IMR-90 (cell line): ENCODE data around the gene ARHGAP28. TPM values are rescaled to one million over a fixed set of nuclear protein-coding genes. Genes with fewer than 3 reads are reported as not detected.

Experiments
- ATAC-seq: fragments of 200-7000 bp; cut with Tn5 transposase; 2 replicates; pipeline ENCODE4 v1.9.1; 2020; ENCODE audit warnings: low read depth, mild to moderate bottlenecking, moderate library complexity
- BruUV-seq: library from RNA; stranded (reverse); fragments of 400-500 nt; replicated peaks from 2 replicates; lab custom pipeline; 2021; lab: Mats Ljungman, UMichigan
- CTCF ChIA-PET: fragments of 300-600 bp; formaldehyde crosslinking; extraction: SDS; loops from one replicate; lab custom pipeline; 2021; ENCODE audit warnings: antibody characterized with exemption; lab: Yijun Ruan, JAX
- POLR2A ChIA-PET: fragments of 300-600 bp; sonication (Branson Sonifier 250); formaldehyde crosslinking; loops from one replicate; lab custom pipeline; 2022; ENCODE audit warnings: antibody characterized with exemption; ENCODE audit not compliant: unreplicated experiment; lab: Charles Lee
- DNase-seq: peaks from one replicate; pipeline ENCODE4 v3.0.0; 2013
- H2AFZ ChIP-seq: replicated peaks from 2 replicates; pipeline ENCODE3; 2013; ENCODE audit warnings: low read length, mild to moderate bottlenecking; ENCODE audit not compliant: poor library complexity
- H2AK5ac ChIP-seq: 2 replicates; pipeline ENCODE4 v1.6.1; 2013; ENCODE audit warnings: low read depth, low read length, inconsistent platforms
- H2AK9ac ChIP-seq: replicated peaks from 2 replicates; pipeline ENCODE3; 2013; ENCODE audit warnings: mild to moderate bottlenecking, low read depth, low read length, moderate library complexity; ENCODE audit not compliant: poor library complexity
- H2BK120ac ChIP-seq: 2 replicates; pipeline ENCODE4 v1.6.1; 2013; ENCODE audit warnings: low read depth, low read length, inconsistent platforms
- H2BK15ac ChIP-seq: 3 replicates; pipeline ENCODE4 v1.6.1; 2013; ENCODE audit warnings: low read depth, low read length, inconsistent platforms
- H2BK20ac ChIP-seq: 2 replicates; pipeline ENCODE4 v1.6.1; 2013; ENCODE audit warnings: low read depth, mild to moderate bottlenecking, inconsistent platforms, low read length, moderate library complexity
- H2BK5ac ChIP-seq: 2 replicates; pipeline ENCODE4 v1.6.1; 2013; ENCODE audit warnings: mild to moderate bottlenecking, low read depth, low read length, inconsistent platforms; ENCODE audit not compliant: poor library complexity, severe bottlenecking
- H3K14ac ChIP-seq: replicated peaks from 2 replicates; pipeline ENCODE4 v1.6.1; 2013; ENCODE audit warnings: low read depth, low read length, inconsistent platforms
- H3K18ac ChIP-seq: 2 replicates; pipeline ENCODE4 v1.6.1; 2013; ENCODE audit warnings: low read depth, low read length, control low read depth
- H3K23ac ChIP-seq: 2 replicates; pipeline ENCODE4 v1.6.1; 2013; ENCODE audit warnings: low read depth, low read length, inconsistent platforms
- H3K27ac ChIP-seq: 2 replicates; pipeline ENCODE4 v1.5.1; 2013; ENCODE audit warnings: mild to moderate bottlenecking, control low read depth, low read length; ENCODE audit not compliant: insufficient read depth
- H3K27me3 ChIP-seq: 2 replicates; pipeline ENCODE4 v1.6.1; 2013; ENCODE audit warnings: low read length; ENCODE audit not compliant: control insufficient read depth, insufficient read depth
- H3K36me3 ChIP-seq: 2 replicates; pipeline ENCODE4 v1.6.1; 2013; ENCODE audit warnings: low read length, mixed read lengths; ENCODE audit not compliant: control insufficient read depth, insufficient read depth
- H3K4ac ChIP-seq: 2 replicates; pipeline ENCODE4 v1.6.1; 2013; ENCODE audit warnings: low read depth, low read length, inconsistent platforms
- H3K4me1 ChIP-seq: 2 replicates; pipeline ENCODE4 v1.6.1; 2013; ENCODE audit warnings: low read length, mixed read lengths; ENCODE audit not compliant: control insufficient read depth, insufficient read depth
- H3K4me2 ChIP-seq: 2 replicates; pipeline ENCODE4 v1.6.1; 2013; ENCODE audit warnings: low read depth, mild to moderate bottlenecking, control low read depth, low read length, moderate library complexity
- H3K4me3 ChIP-seq: 2 replicates; pipeline ENCODE4 v1.5.1; 2013; ENCODE audit warnings: low read depth, mild to moderate bottlenecking, control low read depth, low read length, moderate library complexity; ENCODE audit not compliant: insufficient read depth
- H3K56ac ChIP-seq: 2 replicates; pipeline ENCODE4 v1.6.1; 2013; ENCODE audit warnings: low read length, inconsistent platforms; ENCODE audit not compliant: insufficient read depth; ENCODE audit errors: extremely low read depth
- H3K79me1 ChIP-seq, 2 experiments: 2 replicates each; pipeline ENCODE4 v1.6.1; 2013; ENCODE audit warnings: low read length in 2 of 2, inconsistent platforms in 1 of 2, low read depth in 1 of 2
- H3K9ac ChIP-seq: 2 replicates; pipeline ENCODE4 v1.6.1; 2013; ENCODE audit warnings: low read depth, low read length, control low read depth
- H3K9me1 ChIP-seq: 2 replicates; pipeline ENCODE4 v1.6.1; 2013; ENCODE audit warnings: low read length, inconsistent platforms; ENCODE audit not compliant: insufficient read depth
- H3K9me3 ChIP-seq: 2 replicates; pipeline ENCODE4 v1.6.1; 2013; ENCODE audit warnings: low read length; ENCODE audit not compliant: control insufficient read depth, insufficient read depth
- H4K20me1 ChIP-seq: 2 replicates; pipeline ENCODE4 v1.6.1; 2013; ENCODE audit warnings: low read length, inconsistent platforms; ENCODE audit not compliant: insufficient read depth
- H4K5ac ChIP-seq: 2 replicates; pipeline ENCODE4 v1.6.1; 2013; ENCODE audit warnings: mild to moderate bottlenecking, low read depth, low read length, control low read depth
- H4K8ac ChIP-seq, 2 experiments: 2 replicates each; pipeline ENCODE4 v1.6.1; 2013; ENCODE audit warnings: low read depth in 2 of 2, low read length in 2 of 2, control low read depth in 1 of 2, inconsistent platforms in 1 of 2
- H4K91ac ChIP-seq: 2 replicates; pipeline ENCODE4 v1.6.1; 2013; ENCODE audit warnings: low read depth, low read length, inconsistent platforms; ENCODE audit not compliant: insufficient read depth
- BHLHE40 ChIP-seq: fragments of 150-350 bp; IDR thresholded peaks from 2 replicates; pipeline ENCODE4 v1.6.1; 2016; ENCODE audit warnings: mild to moderate bottlenecking, low read depth, low read length
- CEBPB ChIP-seq: IDR thresholded peaks from 2 replicates; pipeline ENCODE4 v1.6.1; 2012; ENCODE audit warnings: low read depth, low read length, improper control_type of control experiment
- CHD1 ChIP-seq: IDR thresholded peaks from 2 replicates; pipeline ENCODE4 v1.6.1; 2012; ENCODE audit warnings: low read depth, low read length, improper control_type of control experiment
- CTCF ChIP-seq: conservative IDR thresholded peaks from 2 replicates; pipeline ENCODE4 v1.5.1; 2012; ENCODE audit warnings: mild to moderate bottlenecking, low read depth, low read length, improper control_type of control experiment
- ELK1 ChIP-seq: fragments of 150-350 bp; IDR thresholded peaks from 2 replicates; pipeline ENCODE4 v1.6.1; 2016; ENCODE audit warnings: low read depth, mild to moderate bottlenecking, low read length, moderate library complexity, borderline replicate concordance
- FOS ChIP-seq: fragments of 150-350 bp; IDR thresholded peaks from 2 replicates; pipeline ENCODE4 v1.6.1; 2016; ENCODE audit warnings: low read depth, low read length
- MAFK ChIP-seq: IDR thresholded peaks from 2 replicates; pipeline ENCODE4 v1.6.1; 2012; ENCODE audit warnings: low read depth, low read length, improper control_type of control experiment
- MAZ ChIP-seq: IDR thresholded peaks from 2 replicates; pipeline ENCODE4 v1.6.1; 2012; ENCODE audit warnings: low read depth, mild to moderate bottlenecking, low read length, improper control_type of control experiment, moderate library complexity, borderline replicate concordance
- MXI1 ChIP-seq: IDR thresholded peaks from 2 replicates; pipeline ENCODE4 v1.6.1; 2012; ENCODE audit warnings: low read depth, mild to moderate bottlenecking, low read length, moderate library complexity, borderline replicate concordance
- NFE2L2 ChIP-seq: fragments of 150-350 bp; IDR thresholded peaks from 2 replicates; pipeline ENCODE4 v1.6.1; 2016; ENCODE audit warnings: low read depth, mild to moderate bottlenecking, low read length
- POLR2A ChIP-seq: IDR thresholded peaks from 2 replicates; pipeline ENCODE4 v1.6.1; 2012; ENCODE audit warnings: mild to moderate bottlenecking, low read depth, low read length
- RAD21 ChIP-seq: IDR thresholded peaks from 2 replicates; pipeline ENCODE4 v1.6.1; 2012; ENCODE audit warnings: low read length, improper control_type of control experiment
- RCOR1 ChIP-seq: IDR thresholded peaks from 2 replicates; pipeline ENCODE4 v1.6.1; 2012; ENCODE audit warnings: mild to moderate bottlenecking, low read length, improper control_type of control experiment; ENCODE audit not compliant: insufficient replicate concordance
- RFX5 ChIP-seq: IDR thresholded peaks from 2 replicates; pipeline ENCODE4 v1.8.0; 2012; ENCODE audit warnings: low read depth, mild to moderate bottlenecking, low read length, moderate library complexity
- SMC3 ChIP-seq: fragments of 150-350 bp; IDR thresholded peaks from 2 replicates; pipeline ENCODE4 v1.6.1; 2016; ENCODE audit warnings: low read depth, mild to moderate bottlenecking, antibody characterized with exemption, low read length, moderate library complexity
- USF2 ChIP-seq: fragments of 150-350 bp; IDR thresholded peaks from 2 replicates; pipeline ENCODE4 v1.6.1; 2017; ENCODE audit warnings: mild to moderate bottlenecking, antibody characterized with exemption, low read length, low read depth
- WGBS, 2 experiments: methylation state at CpG; one replicate each; pipeline versions ENCODE4 v1.1.5 to v1.1.7; 2013; ENCODE audit warnings: missing lambda C conversion rate in 2 of 2; ENCODE audit not compliant: insufficient read length in 1 of 2; ENCODE audit errors: extremely low coverage in 2 of 2; 5-methylcytosine and 5-hydroxymethylcytosine counted together
- dilution Hi-C: fragments of 300-500 bp; cut with HindIII; formaldehyde crosslinking; loops from one replicate; pipeline ENCODE4 v1.14.3; 2018; ENCODE audit warnings: low sequenced_read_pairs; ENCODE audit not compliant: unreplicated experiment
- in situ Hi-C: fragments of 300-500 bp; cut with MboI; formaldehyde crosslinking; loops from 3 replicates; pipeline ENCODE4 v1.14.3; 2019; ENCODE audit warnings: low sequenced_read_pairs, inconsistent platforms, mixed read lengths
- intact Hi-C: fragments of 100-400 bp; cut with micrococcal nuclease; formaldehyde crosslinking; loops from 2 replicates; pipeline ENCODE4 v1.10.0; 2022
- polyA plus RNA-seq, 3 experiments: library from polyadenylated mRNA; depleted of rRNA; stranded (reverse); fragments of >200 nt; gene quantifications; 2 replicates each; pipeline ENCODE4 v1.2.3, GENCODE V29; 2012; ENCODE audit warnings: low replicate concordance in 1 of 3
- total RNA-seq: library from RNA; depleted of rRNA; stranded (reverse); fragments of >200 nt; gene quantifications from 2 replicates; pipeline ENCODE4 v1.2.3, GENCODE V29; 2012

ARHGAP28 gene
- total and polyA plus RNA-seq, 2 of the 4 experiments (the other 2 are of a cell fraction): 1.8 to 3.8 TPM

- no TSS peak for BruUV-seq
- no peak overlapping the region for H3K23ac ChIP-seq
- no peak overlapping the region for H3K4me3 ChIP-seq
- TF ChIP-seq NFE2L2 (no peak), MAFK (no peak), USF2 (no peak), FOS (no peak), SMC3 (no peak), MXI1 (no peak), CTCF (no peak), MAZ (no peak), CHD1 (no peak), RCOR1 (no peak), RFX5 (no peak), CEBPB (no peak), POLR2A (no peak), RAD21 (no peak), ELK1 (no peak), BHLHE40 (no peak)
- no peak overlapping the region for H2BK5ac ChIP-seq
- in situ Hi-C loops (no loop called here), intact Hi-C loops (loop anchor here (1.0 kb wide), 1 partner anchor 8 kb away; no protein-coding TSS in a partner anchor), dilution Hi-C loops (no loop called here)
- no peaks in the 10 kb centered on the region for H3K27me3 ChIP-seq
- DNase-seq (no peak), ATAC-seq (no peak)
- H2AK5ac ChIP-seq: peak overlapping the region; percentile 59; the same call in 1 of the 2 replicates
- ChIA-PET CTCF (no interaction called here), POLR2A (no interaction called here)
- H4K8ac ChIP-seq: peak overlapping the region; percentile 28 to 46; a peak in 1 of 4 replicates
- peak overlapping the region; percentile 16 for H2BK20ac ChIP-seq
- H2BK15ac ChIP-seq: peak overlapping the region; percentile 55; the same call in 2 of the 3 replicates
- no peaks in the 10 kb centered on the region for H3K9me3 ChIP-seq
- peaks cover 11% of the 10 kb centered on the region for H3K9me1 ChIP-seq
- no peak overlapping the region for H2AK9ac ChIP-seq
- peak overlapping the region; percentile 42; the same call in 1 of the 2 replicates for H3K27ac ChIP-seq
- peak overlapping the region; percentile 34; the same call in 1 of the 2 replicates for H3K14ac ChIP-seq
- H3K18ac ChIP-seq: peak overlapping the region; percentile 88
- peak overlapping the region; percentile 47; the same call in 1 of the 2 replicates for H3K4ac ChIP-seq
- no peak overlapping the region for H3K56ac ChIP-seq
- H3K4me1 ChIP-seq: peaks cover 24% of the 10 kb centered on the region
- H3K79me1 ChIP-seq: no peaks in the 10 kb centered on the region
- H4K20me1 ChIP-seq: no peaks in the 10 kb centered on the region
- H3K36me3 ChIP-seq: peaks cover 6% of the 10 kb centered on the region; the same call in 1 of the 2 replicates
- H3K9ac ChIP-seq: 0 out of 2 replicates have a peak overlapping the region, but pooled peaks have one; percentile 30
- H4K5ac ChIP-seq: peak overlapping the region; percentile 84
- H2AFZ ChIP-seq: no peak overlapping the region
- no peak overlapping the region for H3K4me2 ChIP-seq
- peak overlapping the region; percentile 53; the same call in 1 of the 2 replicates for H4K91ac ChIP-seq
- WGBS, 2 experiments: 63% methylated on average over 2 of the region's 6 CpGs; no CpG with 5 or more reads in 1 of the 2 experiments
- H2BK120ac ChIP-seq: peak overlapping the region; percentile 62
Measured at GRCh38 chr18:6784046-6784445, 54.5 kb downstream of the ARHGAP28 start.
